GM12864 (cell line): ENCODE data around the gene POLA2.
A peak's percentile ranks its signal among the peaks of the same experiment; 100 is the strongest.

Experiments
- DNase-seq: peaks from one replicate; pipeline ENCODE4 v3.0.0-alpha.2; 2011; ENCODE audit warnings: low read depth
- H3K4me3 ChIP-seq: 2 replicates; pipeline ENCODE4 v1.5.1; 2011; ENCODE audit warnings: mild to moderate bottlenecking, low read depth, low read length, control low read depth
- TF ChIP-seq, protein P1 (sequence below): IDR thresholded peaks from 2 replicates; pipeline ENCODE4 v1.5.1; 2011; ENCODE audit warnings: low read depth, mild to moderate bottlenecking, moderate library complexity, low read length, control low read depth, inconsistent platforms; ENCODE audit errors: missing control alignments

The POLA2 gene

DNA sequence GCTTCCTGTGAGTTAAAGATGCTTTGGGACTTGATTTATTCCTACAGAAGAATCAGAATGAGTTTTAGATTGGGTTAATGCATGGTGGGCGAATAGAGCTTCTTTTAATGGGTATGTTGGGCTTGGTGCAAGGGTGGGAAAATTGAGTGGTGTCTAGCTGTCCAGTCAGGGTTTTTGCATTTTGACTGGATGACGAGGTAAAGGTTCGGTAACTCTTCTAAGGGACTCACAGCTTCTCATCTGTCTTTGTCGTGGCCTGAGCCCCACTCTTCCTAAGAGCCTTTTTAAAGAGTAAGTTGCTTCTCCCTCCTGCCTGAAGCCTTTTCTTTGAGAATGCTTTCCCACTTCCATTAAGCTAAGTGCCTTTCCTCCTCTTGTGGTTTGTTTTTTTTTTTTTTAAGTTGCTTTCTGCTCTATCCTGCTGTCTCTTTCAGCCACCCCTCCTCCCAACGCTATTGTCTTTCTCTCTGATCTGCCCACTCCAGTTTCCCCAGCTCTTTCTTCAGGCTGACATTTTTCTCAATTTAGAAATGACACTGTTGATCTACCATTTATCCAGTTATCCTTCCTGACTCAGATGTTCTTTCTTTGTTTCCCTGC lies 73.0 kb downstream of the POLA2 start:
- TF ChIP-seq, protein P1, sequence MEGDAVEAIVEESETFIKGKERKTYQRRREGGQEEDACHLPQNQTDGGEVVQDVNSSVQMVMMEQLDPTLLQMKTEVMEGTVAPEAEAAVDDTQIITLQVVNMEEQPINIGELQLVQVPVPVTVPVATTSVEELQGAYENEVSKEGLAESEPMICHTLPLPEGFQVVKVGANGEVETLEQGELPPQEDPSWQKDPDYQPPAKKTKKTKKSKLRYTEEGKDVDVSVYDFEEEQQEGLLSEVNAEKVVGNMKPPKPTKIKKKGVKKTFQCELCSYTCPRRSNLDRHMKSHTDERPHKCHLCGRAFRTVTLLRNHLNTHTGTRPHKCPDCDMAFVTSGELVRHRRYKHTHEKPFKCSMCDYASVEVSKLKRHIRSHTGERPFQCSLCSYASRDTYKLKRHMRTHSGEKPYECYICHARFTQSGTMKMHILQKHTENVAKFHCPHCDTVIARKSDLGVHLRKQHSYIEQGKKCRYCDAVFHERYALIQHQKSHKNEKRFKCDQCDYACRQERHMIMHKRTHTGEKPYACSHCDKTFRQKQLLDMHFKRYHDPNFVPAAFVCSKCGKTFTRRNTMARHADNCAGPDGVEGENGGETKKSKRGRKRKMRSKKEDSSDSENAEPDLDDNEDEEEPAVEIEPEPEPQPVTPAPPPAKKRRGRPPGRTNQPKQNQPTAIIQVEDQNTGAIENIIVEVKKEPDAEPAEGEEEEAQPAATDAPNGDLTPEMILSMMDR, result no peak
- peak overlapping the region; percentile 94 for H3K4me3 ChIP-seq
- no peak for DNase-seq

DNA sequence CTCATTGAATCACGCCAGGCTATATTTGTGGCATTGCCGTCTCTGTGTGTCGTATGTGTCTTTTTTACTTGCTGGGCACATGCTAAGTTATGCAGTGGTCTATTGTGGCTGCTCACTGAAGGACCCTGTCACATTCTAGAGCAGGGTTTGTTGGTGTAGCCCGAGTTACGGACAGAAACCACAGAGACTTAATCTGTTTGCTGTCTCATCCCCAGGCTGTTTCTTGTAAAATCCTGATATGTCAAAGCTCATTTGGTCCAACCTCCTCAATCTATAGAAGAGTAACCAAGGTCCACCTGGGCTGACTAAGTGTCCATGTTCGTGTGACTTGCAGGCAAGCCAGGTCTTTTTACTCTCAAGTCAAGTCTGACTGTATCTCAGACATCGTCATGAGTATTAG lies 76.9 kb downstream of the POLA2 start:
- no peak for DNase-seq
- TF ChIP-seq, protein P1, result no peak
- no peak overlapping the region for H3K4me3 ChIP-seq

- TF ChIP-seq, protein P1, result no peak
- no peak overlapping the region for H3K4me3 ChIP-seq
- no peak for DNase-seq
Measured at GRCh38 chr11:65340226-65340625, 78.5 kb downstream of the POLA2 start.

DNA sequence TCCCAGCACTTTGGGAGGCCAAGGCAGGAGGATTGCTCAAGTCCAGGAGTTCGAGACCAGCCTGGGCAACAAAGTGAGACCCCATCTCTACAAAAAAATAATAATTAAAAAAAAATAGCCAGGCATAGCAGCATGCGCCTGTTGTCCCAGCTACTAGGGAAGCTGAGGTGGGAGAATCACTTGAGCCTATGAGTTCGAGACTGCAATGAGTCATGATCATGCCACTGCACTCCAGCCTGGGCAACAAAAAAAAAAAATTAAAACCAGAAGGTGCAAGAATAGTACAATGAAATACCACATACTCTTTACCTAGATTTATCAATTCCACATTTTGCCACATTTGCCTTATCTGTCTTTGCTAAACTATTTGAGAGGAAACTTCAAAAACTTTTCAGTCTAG lies 80.1 kb downstream of the POLA2 start:
- no peak overlapping the region for H3K4me3 ChIP-seq
- TF ChIP-seq, protein P1, result no peak
- DNase-seq, result no peak
